Neutrophil (primary cell): ENCODE data around the gene LY6G5C.
A peak's percentile ranks its signal among the peaks of the same experiment; 100 is the strongest.

Source experiments
- H3K27ac ChIP-seq: fragments of 200-600 bp; sonication (generic); 2 replicates; pipeline ENCODE4 v1.5.1; 2016; ENCODE audit warnings: mild to moderate bottlenecking, moderate library complexity
- H3K27me3 ChIP-seq: fragments of 200-600 bp; sonication (generic); 2 replicates; pipeline ENCODE4 v1.6.0; 2016; ENCODE audit warnings: mild to moderate bottlenecking
- H3K36me3 ChIP-seq: fragments of 200-600 bp; sonication (generic); 2 replicates; pipeline ENCODE4 v1.5.1; 2017
- H3K4me1 ChIP-seq, 2 experiments: fragments of 200-600 bp in 1 of 2; sonication (generic) in 1 of 2; 1 replicate in 1 of 2; 2 replicates in 1 of 2; pipeline versions ENCODE4 v1.5.1 to v1.6.1; 2013 to 2016; ENCODE audit warnings: low read depth in 1 of 2, low read length in 1 of 2, mild to moderate bottlenecking in 1 of 2, moderate library complexity in 1 of 2; ENCODE audit not compliant: control insufficient read depth in 1 of 2, insufficient read depth in 1 of 2
- H3K4me3 ChIP-seq, 2 experiments: fragments of 200-600 bp in 1 of 2; sonication (generic) in 1 of 2; 1 replicate in 1 of 2; 2 replicates in 1 of 2; pipeline ENCODE4 v1.5.1; 2013 to 2016; ENCODE audit warnings: low read depth in 1 of 2, low read length in 1 of 2, mild to moderate bottlenecking in 1 of 2, moderate library complexity in 1 of 2
- H3K9me3 ChIP-seq: fragments of 200-600 bp; sonication (generic); 2 replicates; pipeline ENCODE4 v1.5.1; 2016
- TF ChIP-seq, protein P1 (sequence below): fragments of 200-600 bp; sonication (generic); IDR thresholded peaks from 2 replicates; pipeline ENCODE4 v1.5.1; 2016; ENCODE audit warnings: antibody characterized with exemption

LY6G5C gene

GRCh38 chr6:31687321-31687720 lies 6.5 kb upstream of the LY6G5C start:
- Histone ChIP-seq H3K36me3 (peaks cover 93% of the 10 kb centered on the region), H3K27ac (no peak overlapping the region), H3K9me3 (no peaks in the 10 kb centered on the region), H3K27me3 (peaks cover 8% of the 10 kb centered on the region), H3K4me3 (no peak overlapping the region), H3K4me1 (peaks cover 0 to 6% of the 10 kb centered on the region in 2 experiments)
- TF ChIP-seq, protein P1, sequence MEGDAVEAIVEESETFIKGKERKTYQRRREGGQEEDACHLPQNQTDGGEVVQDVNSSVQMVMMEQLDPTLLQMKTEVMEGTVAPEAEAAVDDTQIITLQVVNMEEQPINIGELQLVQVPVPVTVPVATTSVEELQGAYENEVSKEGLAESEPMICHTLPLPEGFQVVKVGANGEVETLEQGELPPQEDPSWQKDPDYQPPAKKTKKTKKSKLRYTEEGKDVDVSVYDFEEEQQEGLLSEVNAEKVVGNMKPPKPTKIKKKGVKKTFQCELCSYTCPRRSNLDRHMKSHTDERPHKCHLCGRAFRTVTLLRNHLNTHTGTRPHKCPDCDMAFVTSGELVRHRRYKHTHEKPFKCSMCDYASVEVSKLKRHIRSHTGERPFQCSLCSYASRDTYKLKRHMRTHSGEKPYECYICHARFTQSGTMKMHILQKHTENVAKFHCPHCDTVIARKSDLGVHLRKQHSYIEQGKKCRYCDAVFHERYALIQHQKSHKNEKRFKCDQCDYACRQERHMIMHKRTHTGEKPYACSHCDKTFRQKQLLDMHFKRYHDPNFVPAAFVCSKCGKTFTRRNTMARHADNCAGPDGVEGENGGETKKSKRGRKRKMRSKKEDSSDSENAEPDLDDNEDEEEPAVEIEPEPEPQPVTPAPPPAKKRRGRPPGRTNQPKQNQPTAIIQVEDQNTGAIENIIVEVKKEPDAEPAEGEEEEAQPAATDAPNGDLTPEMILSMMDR, result no peak

- no peak overlapping the region for H3K4me3 ChIP-seq
- H3K9me3 ChIP-seq, result no peaks in the 10 kb centered on the region
- peaks cover 85% of the 10 kb centered on the region for H3K36me3 ChIP-seq
- TF ChIP-seq, protein P1, result no peak
- H3K27me3 ChIP-seq, result peaks cover 16% of the 10 kb centered on the region
- peak overlapping the region; percentile 36 for H3K27ac ChIP-seq
- H3K4me1 ChIP-seq, result peaks cover 3 to 9% of the 10 kb centered on the region in 2 experiments
Measured at GRCh38 chr6:31686483-31686882, 5.6 kb upstream of the LY6G5C start.

DNA sequence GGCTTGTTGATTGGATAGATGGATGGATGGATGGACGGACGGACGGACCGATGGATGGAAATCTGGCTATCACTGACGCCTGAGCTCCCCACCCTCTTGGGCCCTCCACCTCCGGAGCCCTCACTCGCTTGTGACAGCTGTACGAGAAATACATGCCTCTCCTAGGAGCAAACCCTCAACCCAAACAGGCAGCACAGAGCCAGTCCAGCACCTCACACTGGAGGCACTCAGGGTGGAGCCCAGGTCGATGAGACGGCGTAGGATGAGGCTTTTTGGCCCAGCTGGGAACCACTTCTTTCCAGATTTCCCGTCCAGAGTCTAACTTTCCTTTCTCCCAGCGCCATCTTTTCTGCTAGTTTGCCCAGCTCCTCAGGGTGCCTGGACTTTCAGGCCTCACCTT lies 2.7 kb upstream of the LY6G5C start:
- Histone ChIP-seq H3K4me3 (no peak overlapping the region), H3K27ac (peak overlapping the region; percentile 25), H3K4me1 (peaks cover 16 to 20% of the 10 kb centered on the region in 2 experiments), H3K9me3 (no peaks in the 10 kb centered on the region), H3K27me3 (peaks cover 19% of the 10 kb centered on the region), H3K36me3 (peaks cover 56% of the 10 kb centered on the region)
- TF ChIP-seq, protein P1, result no peak

DNA sequence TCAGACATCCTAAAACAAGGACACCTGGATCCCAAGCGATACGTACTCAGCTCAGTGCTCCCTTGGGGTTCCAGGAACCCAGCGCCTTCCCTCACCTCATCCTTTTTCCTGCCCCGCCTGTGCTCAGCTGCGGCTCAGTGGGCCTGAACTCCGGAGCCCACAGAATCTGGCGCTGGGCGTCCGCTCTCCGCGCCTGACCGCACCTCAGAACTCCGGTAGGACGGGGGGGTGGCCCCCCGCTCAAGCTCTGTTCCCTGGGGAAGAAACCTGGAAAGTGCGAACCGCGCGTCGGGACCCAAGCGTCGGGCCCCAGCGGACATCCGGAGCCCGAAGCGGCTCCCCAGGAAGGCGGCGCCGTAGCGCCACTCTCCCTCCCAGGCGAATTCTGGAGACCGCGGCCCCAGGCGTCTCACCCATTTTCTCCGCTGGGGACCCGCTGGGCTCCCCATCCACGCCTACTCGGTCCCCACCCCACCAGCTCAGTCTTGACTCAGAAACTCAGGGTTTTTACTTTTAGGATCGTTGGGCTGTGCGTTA lies 336 bp upstream of the LY6G5C start:
- Histone ChIP-seq H3K36me3 (peaks cover 32% of the 10 kb centered on the region), H3K9me3 (no peaks in the 10 kb centered on the region), H3K4me3 (peak overlapping the region; percentile 65 to 72), H3K4me1 (peaks cover 16 to 20% of the 10 kb centered on the region in 2 experiments), H3K27ac (peak overlapping the region; percentile 40), H3K27me3 (peaks cover 19% of the 10 kb centered on the region)
- TF ChIP-seq, protein P1, result no peak

DNA sequence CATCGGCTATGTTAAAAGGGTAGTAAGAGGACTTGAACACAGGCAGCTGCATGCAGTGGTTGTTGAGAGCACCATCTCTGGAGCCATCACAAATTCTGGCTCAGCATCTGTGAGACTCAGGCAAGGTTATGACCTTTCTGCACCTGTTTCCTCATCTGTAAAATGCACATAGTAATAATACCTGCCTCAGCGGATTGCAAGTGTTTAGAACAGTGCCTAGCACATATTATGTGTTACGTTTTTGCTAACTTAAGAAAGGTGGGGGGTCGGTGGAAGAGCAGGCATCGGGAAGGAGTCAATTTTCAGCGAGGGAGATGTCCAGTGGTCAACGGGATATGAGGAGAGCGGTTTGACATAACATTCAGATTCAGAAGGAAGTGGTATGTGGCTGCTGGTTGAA lies 2.9 kb downstream of the LY6G5C start:
- no peak overlapping the region for H3K4me3 ChIP-seq
- H3K4me1 ChIP-seq, result peaks cover 16% of the 10 kb centered on the region in 2 experiments
- no peak overlapping the region for H3K27ac ChIP-seq
- TF ChIP-seq, protein P1, result no peak
- peaks cover 15% of the 10 kb centered on the region for H3K27me3 ChIP-seq
- peaks cover 19% of the 10 kb centered on the region for H3K36me3 ChIP-seq
- no peaks in the 10 kb centered on the region for H3K9me3 ChIP-seq
